GM21447 (cell line): ENCODE data around the gene UGCG.
"Not testable (repeated sequence)": the region's sequence is repeated elsewhere in the genome, so short reads cannot be mapped to it uniquely, and the experiment has no call there.

ENCODE experiments used
- ATAC-seq: cut with Tn5 transposase; IDR thresholded peaks from one replicate; pipeline ENCODE4 v1.9.1; 2021; ENCODE audit not compliant: unreplicated experiment

The UGCG gene

GRCh38 chr9:111895996-111896941 is at the start of gene UGCG:
UGCG (plus strand) TSS chr9:111896814; CDS start chr9:111897216, 402 bp downstream.
- peak; percentile 67 for ATAC-seq

GRCh38 chr9:111851553-111851952 is 45.1 kb upstream of the UGCG start:
- no peak for ATAC-seq

- no peak for ATAC-seq
Measured at GRCh38 chr9:111852291-111852690, 44.3 kb upstream of the UGCG start.

- ATAC-seq = no peak
Measured at GRCh38 chr9:111853450-111853827, 43.2 kb upstream of the UGCG start.

GRCh38 chr9:111854799-111855198 is 41.8 kb upstream of the UGCG start:
- ATAC-seq = no peak

GRCh38 chr9:111857555-111858211 is 38.9 kb upstream of the UGCG start:
- ATAC-seq = no peak

GRCh38 chr9:111860443-111860842 is 36.2 kb upstream of the UGCG start:
- no peak for ATAC-seq

GRCh38 chr9:111863636-111864035 is 33.0 kb upstream of the UGCG start:
- ATAC-seq = no peak

- ATAC-seq = no peak
Measured at GRCh38 chr9:111866976-111867375, 29.6 kb upstream of the UGCG start.

GRCh38 chr9:111868475-111868874 is 28.1 kb upstream of the UGCG start:
- no peak for ATAC-seq

GRCh38 chr9:111870774-111871498 is 25.7 kb upstream of the UGCG start:
- ATAC-seq = no peak

- no peak for ATAC-seq
Measured at GRCh38 chr9:111871499-111871855, 25.1 kb upstream of the UGCG start.

- no peak for ATAC-seq
Measured at GRCh38 chr9:111872886-111873285, 23.7 kb upstream of the UGCG start.

- ATAC-seq = no peak
Measured at GRCh38 chr9:111873901-111874300, 22.7 kb upstream of the UGCG start.

GRCh38 chr9:111874500-111874899 is 22.1 kb upstream of the UGCG start:
- no peak for ATAC-seq

GRCh38 chr9:111875291-111875690 is 21.3 kb upstream of the UGCG start:
- not testable (repeated sequence) for ATAC-seq

GRCh38 chr9:111875691-111876090 is 20.9 kb upstream of the UGCG start:
- not testable (repeated sequence) for ATAC-seq

- ATAC-seq = no peak
Measured at GRCh38 chr9:111876179-111876578, 20.4 kb upstream of the UGCG start.

GRCh38 chr9:111877420-111877819 is 19.2 kb upstream of the UGCG start:
- no peak for ATAC-seq

GRCh38 chr9:111878946-111879345 is 17.7 kb upstream of the UGCG start:
- ATAC-seq = no peak

- no peak for ATAC-seq
Measured at GRCh38 chr9:111886983-111887718, 9.5 kb upstream of the UGCG start.
